Endothelial cell of umbilical vein (primary cell): ENCODE data around the gene GLOD4. TPM values are rescaled to one million over a fixed set of nuclear protein-coding genes. Genes with fewer than 3 reads are reported as not detected.

Source experiments
- BruUV-seq: library from RNA; stranded (reverse); fragments of 400-500 nt; replicated peaks from 2 replicates; lab custom pipeline; 2021; lab: Mats Ljungman, UMichigan
- CTCF ChIA-PET: fragments of 300-600, 350-600 bp; sonication (Branson Sonifier 250); formaldehyde crosslinking; loops from one replicate; lab custom pipeline; 2021; ENCODE audit warnings: antibody characterized with exemption, inconsistent platforms; lab: Charles Lee
- POLR2A ChIA-PET: fragments of 300-600, 350-600 bp; sonication (Branson Sonifier 250); formaldehyde crosslinking; loops from one replicate; lab custom pipeline; 2021; ENCODE audit warnings: antibody characterized with exemption, inconsistent platforms; lab: Charles Lee
- DNase-seq: peaks from one replicate; pipeline ENCODE4 v3.0.0-alpha.2; 2011; ENCODE audit warnings: low read depth, low spot score
- FAIRE-seq: peaks from 2 replicates; lab custom pipeline; 2011; peaks lifted over from hg19 to GRCh38; lab: Jason Lieb, UNC
- H2AFZ ChIP-seq: 2 replicates; pipeline ENCODE4 v1.6.0; 2012; ENCODE audit warnings: low read depth, low read length, control low read depth, inconsistent platforms
- H3K27ac ChIP-seq: 2 replicates; pipeline ENCODE4 v1.5.1; 2011; ENCODE audit warnings: low read depth, mild to moderate bottlenecking, control low read depth, low read length, moderate library complexity; ENCODE audit not compliant: insufficient read depth
- H3K27me3 ChIP-seq, 2 experiments: 2 replicates each; pipeline versions ENCODE4 v1.6.0 to v1.6.1; 2011; ENCODE audit warnings: low read length in 2 of 2, mixed read lengths in 1 of 2; ENCODE audit not compliant: control insufficient read depth in 2 of 2, insufficient read depth in 2 of 2
- H3K36me3 ChIP-seq, 2 experiments: 2 replicates in 1 of 2; 3 replicates in 1 of 2; pipeline ENCODE4 v1.5.1; 2011; ENCODE audit warnings: low read length in 2 of 2, mild to moderate bottlenecking in 1 of 2, moderate library complexity in 1 of 2; ENCODE audit not compliant: control insufficient read depth in 2 of 2, insufficient read depth in 2 of 2; ENCODE audit errors: extremely low read depth in 1 of 2
- H3K4me1 ChIP-seq: 3 replicates; pipeline ENCODE4 v1.5.1; 2011; ENCODE audit warnings: mild to moderate bottlenecking, low read length; ENCODE audit not compliant: control insufficient read depth, insufficient read depth; ENCODE audit errors: extremely low read depth
- H3K4me2 ChIP-seq: 2 replicates; pipeline ENCODE4 v1.6.1; 2011; ENCODE audit warnings: low read length, control low read depth, mixed read lengths; ENCODE audit not compliant: insufficient read depth
- H3K4me3 ChIP-seq, 3 experiments: fragments of 200-600 bp in 1 of 3; sonication (generic), shearing (Covaris generic) in 1 of 3; replicated peaks in 1 of 3; 2 replicates each; pipeline ENCODE4 v1.5.1; 2011 to 2016; ENCODE audit warnings: control low read depth in 3 of 3, low read length in 3 of 3, mild to moderate bottlenecking in 2 of 3, inconsistent platforms in 1 of 3, low read depth in 1 of 3, moderate library complexity in 1 of 3; ENCODE audit not compliant: insufficient read depth in 1 of 3
- H3K79me2 ChIP-seq: 2 replicates; pipeline ENCODE4 v1.6.0; 2012; ENCODE audit warnings: low read length, inconsistent platforms; ENCODE audit not compliant: control insufficient read depth, insufficient read depth
- H3K9ac ChIP-seq: replicated peaks from 2 replicates; pipeline ENCODE3; 2011; ENCODE audit warnings: low read length, control low read depth; ENCODE audit not compliant: insufficient read depth; ENCODE audit errors: extremely low read depth
- H3K9me1 ChIP-seq: replicated peaks from 3 replicates; pipeline ENCODE4 v1.6.0; 2011; ENCODE audit warnings: mild to moderate bottlenecking, low read length; ENCODE audit not compliant: control insufficient read depth, insufficient read depth; ENCODE audit errors: extremely low read depth
- H3K9me3 ChIP-seq: replicated peaks from 2 replicates; pipeline ENCODE4 v1.5.1; 2012; ENCODE audit warnings: low read length, inconsistent platforms; ENCODE audit not compliant: control insufficient read depth, insufficient read depth
- H4K20me1 ChIP-seq: replicated peaks from 2 replicates; pipeline ENCODE3; 2011; ENCODE audit warnings: mild to moderate bottlenecking, low read length; ENCODE audit not compliant: control insufficient read depth, insufficient read depth; ENCODE audit errors: extremely low read depth
- CTCF ChIP-seq, 2 donors: IDR thresholded peaks; 1 replicate in 1 of 2; 2 replicates in 1 of 2; pipeline ENCODE4 v1.5.1; 2011; ENCODE audit warnings: low read length in 2 of 2, mild to moderate bottlenecking in 2 of 2, moderate library complexity in 2 of 2, control low read depth in 1 of 2, inconsistent platforms in 1 of 2, low read depth in 1 of 2; ENCODE audit not compliant: insufficient read depth in 1 of 2; ENCODE audit errors: extremely low read depth in 1 of 2
- EZH2 ChIP-seq: IDR thresholded peaks from 2 replicates; pipeline ENCODE4 v1.6.1; 2012; ENCODE audit warnings: borderline replicate concordance, low read depth, mild to moderate bottlenecking, moderate library complexity, low read length, inconsistent platforms; ENCODE audit not compliant: severe bottlenecking
- FOS ChIP-seq: IDR thresholded peaks from 2 replicates; pipeline ENCODE4 v1.6.1; 2011; ENCODE audit warnings: mild to moderate bottlenecking, low read length, moderate library complexity, borderline replicate concordance; ENCODE audit not compliant: insufficient read depth
- GATA2 ChIP-seq: IDR thresholded peaks from 2 replicates; pipeline ENCODE4 v1.7.0; 2011; ENCODE audit warnings: low read depth, mild to moderate bottlenecking, moderate library complexity, mixed read lengths, low read length; ENCODE audit not compliant: insufficient read length, insufficient read depth
- JUN ChIP-seq: IDR thresholded peaks from 2 replicates; pipeline ENCODE4 v1.6.1; 2011; ENCODE audit warnings: borderline replicate concordance, low read depth; ENCODE audit not compliant: insufficient read length, insufficient read depth
- MAX ChIP-seq: IDR thresholded peaks from 2 replicates; pipeline ENCODE4 v1.6.1; 2011; ENCODE audit not compliant: insufficient read depth, insufficient read length
- MYC ChIP-seq: IDR thresholded peaks from one replicate; pipeline ENCODE4 v1.6.1; 2011; ENCODE audit warnings: mild to moderate bottlenecking, low read depth, low read length
- POLR2A ChIP-seq: IDR thresholded peaks from 2 replicates; pipeline ENCODE4 v1.6.1; 2012; ENCODE audit warnings: low read depth, mild to moderate bottlenecking, control low read depth, low read length
- POLR2AphosphoS5 ChIP-seq: IDR thresholded peaks from 2 replicates; pipeline ENCODE4 v1.6.1; 2012; ENCODE audit warnings: low read depth, mild to moderate bottlenecking, control low read depth, low read length, moderate library complexity; ENCODE audit not compliant: insufficient read depth
- dilution Hi-C: fragments of 300-500 bp; cut with MboI; formaldehyde crosslinking; loops from one replicate; pipeline ENCODE4 v1.15.0; 2019; ENCODE audit warnings: low sequenced_read_pairs; ENCODE audit not compliant: extremely low pct_ligation_motif_present
- intact Hi-C: fragments of 100-400 bp; cut with micrococcal nuclease; formaldehyde crosslinking; loops from one replicate; pipeline ENCODE4 v1.10.0; 2022
- polyA plus RNA-seq, 4 experiments: library from polyadenylated mRNA; depleted of rRNA in 3 of 4; stranded (reverse) in 3 of 4; unstranded in 1 of 4; fragments of >200 nt; gene quantifications; 2 replicates each; pipeline versions ENCODE4 v1.2.1 to v1.2.3, GENCODE V29; 2011 to 2012; ENCODE audit warnings: missing spikeins in 1 of 4
- total RNA-seq: library from RNA; stranded (reverse); gene quantifications from 2 replicates; pipeline ENCODE4 v1.2.3, GENCODE V29; 2021

The GLOD4 gene
- total and polyA plus RNA-seq, 2 donors (not counting 3 experiments of a cell fraction or from before 2014, with no cell fraction given), result 41.3 to 84.2 TPM

- Histone ChIP-seq H3K27ac (no peak overlapping the region), H3K27me3 (no peaks in the 10 kb centered on the region), H4K20me1 (peaks cover 2% of the 10 kb centered on the region), H3K9me1 (no peaks in the 10 kb centered on the region), H3K79me2 (peaks cover under 1% of the 10 kb centered on the region), H3K4me2 (no peak overlapping the region), H3K36me3 (peaks cover 16 to 43% of the 10 kb centered on the region in 2 experiments), H3K4me1 (no peaks in the 10 kb centered on the region), H3K9me3 (no peaks in the 10 kb centered on the region), H2AFZ (no peak overlapping the region), H3K4me3 (no peak overlapping the region), H3K9ac (no peak overlapping the region)
- dilution Hi-C loops, result no loop called here
- ChIA-PET CTCF (interaction anchor here (0.9 to 2.3 kb wide), 2 partner anchors 223 to 361 kb away, joined by 3 to 6 read pairs; partner anchors contain the start of gene TIMM22), POLR2A (no interaction called here)
- FAIRE-seq (no peak), DNase-seq (no peak)
- intact Hi-C loops, result no loop called here
- BruUV-seq, result no TSS peak
- TF ChIP-seq MAX (no peak), POLR2A (no peak), JUN (no peak), POLR2AphosphoS5 (no peak), MYC (no peak), FOS (no peak), EZH2 (no peak), GATA2 (no peak), CTCF (IDR thresholded peaks at IDR 0.05; ENCODE audit: extremely low read depth in 1 of 2, insufficient read depth in 1 of 2, low read depth in 1 of 2, low read length in 2 of 2) (no peak)
Measured at GRCh38 chr17:773467-774312, 8.4 kb downstream of the GLOD4 start.
